ENCODE results near the gene ATG5.

DNA sequence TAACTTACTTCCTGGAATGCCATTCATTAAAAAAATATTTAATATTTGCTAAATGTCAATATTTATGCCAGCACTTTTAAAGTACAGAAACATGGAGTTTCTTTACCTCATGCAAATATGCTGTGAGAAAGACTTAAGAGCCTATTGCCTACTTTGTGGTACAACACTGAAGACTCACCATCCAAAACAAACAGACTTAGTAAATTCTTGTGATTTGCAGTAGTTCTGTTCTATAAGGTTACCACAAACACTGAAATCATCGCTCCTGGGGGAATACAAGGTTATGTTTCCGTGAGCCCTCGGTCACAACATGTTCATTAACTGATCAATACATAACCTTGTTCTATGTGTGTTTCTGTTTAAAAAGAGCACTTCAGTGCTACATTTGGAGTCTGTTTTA lies 78.3 kb downstream of the ATG5 start:
- TF ChIP-seq, protein P1, sequence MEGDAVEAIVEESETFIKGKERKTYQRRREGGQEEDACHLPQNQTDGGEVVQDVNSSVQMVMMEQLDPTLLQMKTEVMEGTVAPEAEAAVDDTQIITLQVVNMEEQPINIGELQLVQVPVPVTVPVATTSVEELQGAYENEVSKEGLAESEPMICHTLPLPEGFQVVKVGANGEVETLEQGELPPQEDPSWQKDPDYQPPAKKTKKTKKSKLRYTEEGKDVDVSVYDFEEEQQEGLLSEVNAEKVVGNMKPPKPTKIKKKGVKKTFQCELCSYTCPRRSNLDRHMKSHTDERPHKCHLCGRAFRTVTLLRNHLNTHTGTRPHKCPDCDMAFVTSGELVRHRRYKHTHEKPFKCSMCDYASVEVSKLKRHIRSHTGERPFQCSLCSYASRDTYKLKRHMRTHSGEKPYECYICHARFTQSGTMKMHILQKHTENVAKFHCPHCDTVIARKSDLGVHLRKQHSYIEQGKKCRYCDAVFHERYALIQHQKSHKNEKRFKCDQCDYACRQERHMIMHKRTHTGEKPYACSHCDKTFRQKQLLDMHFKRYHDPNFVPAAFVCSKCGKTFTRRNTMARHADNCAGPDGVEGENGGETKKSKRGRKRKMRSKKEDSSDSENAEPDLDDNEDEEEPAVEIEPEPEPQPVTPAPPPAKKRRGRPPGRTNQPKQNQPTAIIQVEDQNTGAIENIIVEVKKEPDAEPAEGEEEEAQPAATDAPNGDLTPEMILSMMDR (IDR thresholded peaks at IDR 0.05) = no peak
- no peak for TF ChIP-seq POLR2AphosphoS5 (IDR thresholded peaks at IDR 0.05)
